GM23338 (cell line): ENCODE data around the gene ATAD3B.

ENCODE experiments used
- EZH2 ChIP-seq: fragments of 200-600 bp; sonication (generic); IDR thresholded peaks from one replicate; pipeline ENCODE4 v1.8.0; 2017; ENCODE audit warnings: antibody characterized with exemption, mild to moderate bottlenecking, low read depth; ENCODE audit not compliant: unreplicated experiment
- EZH2phosphoT487 ChIP-seq: fragments of 200-600 bp; sonication (generic); IDR thresholded peaks from one replicate; pipeline ENCODE4 v1.8.1; 2018; ENCODE audit warnings: antibody characterized with exemption; ENCODE audit not compliant: unreplicated experiment
- JUNB ChIP-seq: IDR thresholded peaks from one replicate; pipeline ENCODE4 v1.6.1; 2016; ENCODE audit warnings: antibody characterized with exemption; ENCODE audit not compliant: unreplicated experiment
- POLR2AphosphoS5 ChIP-seq: IDR thresholded peaks from 2 replicates; pipeline ENCODE4 v1.6.1; 2016; ENCODE audit warnings: antibody characterized with exemption, low read depth
- TF ChIP-seq, protein P1 (sequence below), 2 experiments: fragments of 200-600 bp in 1 of 2; sonication (generic) in 1 of 2; conservative IDR thresholded peaks; 2 replicates each; pipeline versions ENCODE4 v1.5.1 to v1.6.1; 2016 to 2017; ENCODE audit warnings: antibody characterized with exemption in 2 of 2, low read depth in 2 of 2, mild to moderate bottlenecking in 2 of 2, moderate library complexity in 1 of 2
- TF ChIP-seq, protein P2 (sequence below): IDR thresholded peaks from 2 replicates; pipeline ENCODE4 v1.6.1; 2016; ENCODE audit warnings: antibody characterized with exemption

DNA sequence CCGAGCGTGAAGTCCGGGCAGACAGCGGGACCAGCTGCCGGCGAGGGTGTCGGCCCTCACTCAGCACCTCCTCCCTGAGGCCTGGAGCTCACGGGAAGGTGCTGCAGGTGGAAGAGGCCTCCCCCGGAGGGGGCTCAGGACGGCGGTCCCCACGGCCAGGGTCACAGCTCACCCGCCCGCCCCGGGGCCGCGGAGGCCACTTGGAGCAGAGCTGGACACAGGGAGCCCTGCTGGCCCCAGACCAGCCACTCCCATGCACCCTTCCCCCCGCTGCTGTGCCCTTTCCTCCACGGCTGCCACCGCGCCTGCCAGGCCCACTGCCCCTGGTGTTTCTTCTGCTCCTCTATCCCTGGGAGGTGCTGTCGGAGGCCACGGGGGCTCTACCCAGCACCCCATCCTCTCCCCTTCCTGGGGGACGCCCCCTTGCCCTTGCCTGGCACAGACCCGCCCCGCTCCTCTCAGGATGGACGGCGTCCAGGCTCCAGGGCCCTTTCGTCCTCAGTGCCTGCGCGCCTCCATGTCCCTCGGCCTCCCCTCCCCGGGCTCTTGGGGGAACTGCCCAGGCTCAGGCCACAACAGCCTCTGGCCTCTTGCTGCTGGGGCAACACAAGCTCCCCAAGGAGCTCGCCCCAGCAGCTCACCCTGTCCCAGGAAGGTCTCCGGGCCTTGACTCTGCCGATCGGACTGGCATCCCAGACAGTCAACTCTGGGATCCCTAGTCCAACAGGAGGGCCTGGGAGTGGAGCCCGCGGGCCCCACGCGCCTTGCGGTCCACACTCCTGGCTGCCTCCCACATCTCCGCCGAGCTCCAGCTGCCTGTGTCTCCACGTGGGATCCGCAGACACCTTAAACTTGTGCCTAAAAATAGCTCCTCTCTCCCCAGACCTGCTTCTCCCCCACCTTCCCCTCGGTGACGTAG lies 64.7 kb downstream of the ATAD3B start:
- TF ChIP-seq, protein P1, sequence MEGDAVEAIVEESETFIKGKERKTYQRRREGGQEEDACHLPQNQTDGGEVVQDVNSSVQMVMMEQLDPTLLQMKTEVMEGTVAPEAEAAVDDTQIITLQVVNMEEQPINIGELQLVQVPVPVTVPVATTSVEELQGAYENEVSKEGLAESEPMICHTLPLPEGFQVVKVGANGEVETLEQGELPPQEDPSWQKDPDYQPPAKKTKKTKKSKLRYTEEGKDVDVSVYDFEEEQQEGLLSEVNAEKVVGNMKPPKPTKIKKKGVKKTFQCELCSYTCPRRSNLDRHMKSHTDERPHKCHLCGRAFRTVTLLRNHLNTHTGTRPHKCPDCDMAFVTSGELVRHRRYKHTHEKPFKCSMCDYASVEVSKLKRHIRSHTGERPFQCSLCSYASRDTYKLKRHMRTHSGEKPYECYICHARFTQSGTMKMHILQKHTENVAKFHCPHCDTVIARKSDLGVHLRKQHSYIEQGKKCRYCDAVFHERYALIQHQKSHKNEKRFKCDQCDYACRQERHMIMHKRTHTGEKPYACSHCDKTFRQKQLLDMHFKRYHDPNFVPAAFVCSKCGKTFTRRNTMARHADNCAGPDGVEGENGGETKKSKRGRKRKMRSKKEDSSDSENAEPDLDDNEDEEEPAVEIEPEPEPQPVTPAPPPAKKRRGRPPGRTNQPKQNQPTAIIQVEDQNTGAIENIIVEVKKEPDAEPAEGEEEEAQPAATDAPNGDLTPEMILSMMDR (conservative IDR thresholded peaks at IDR 0.05; ENCODE audit: low read depth in 2 of 2): no peak
- TF ChIP-seq POLR2AphosphoS5 (no peak), EZH2 (no peak), EZH2phosphoT487 (no peak), JUNB (no peak)
- TF ChIP-seq, protein P2, sequence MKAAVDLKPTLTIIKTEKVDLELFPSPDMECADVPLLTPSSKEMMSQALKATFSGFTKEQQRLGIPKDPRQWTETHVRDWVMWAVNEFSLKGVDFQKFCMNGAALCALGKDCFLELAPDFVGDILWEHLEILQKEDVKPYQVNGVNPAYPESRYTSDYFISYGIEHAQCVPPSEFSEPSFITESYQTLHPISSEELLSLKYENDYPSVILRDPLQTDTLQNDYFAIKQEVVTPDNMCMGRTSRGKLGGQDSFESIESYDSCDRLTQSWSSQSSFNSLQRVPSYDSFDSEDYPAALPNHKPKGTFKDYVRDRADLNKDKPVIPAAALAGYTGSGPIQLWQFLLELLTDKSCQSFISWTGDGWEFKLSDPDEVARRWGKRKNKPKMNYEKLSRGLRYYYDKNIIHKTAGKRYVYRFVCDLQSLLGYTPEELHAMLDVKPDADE: no peak
